NCI-H2227 treated with DMSO at 0.1 percent for 48 hours (cell line): ENCODE measurements around the gene ADNP.

Experiments used
- DNase-seq: peaks from one replicate; lab custom pipeline; 2025; lab: John Stamatoyannopoulos, UW

Gene ADNP

DNA sequence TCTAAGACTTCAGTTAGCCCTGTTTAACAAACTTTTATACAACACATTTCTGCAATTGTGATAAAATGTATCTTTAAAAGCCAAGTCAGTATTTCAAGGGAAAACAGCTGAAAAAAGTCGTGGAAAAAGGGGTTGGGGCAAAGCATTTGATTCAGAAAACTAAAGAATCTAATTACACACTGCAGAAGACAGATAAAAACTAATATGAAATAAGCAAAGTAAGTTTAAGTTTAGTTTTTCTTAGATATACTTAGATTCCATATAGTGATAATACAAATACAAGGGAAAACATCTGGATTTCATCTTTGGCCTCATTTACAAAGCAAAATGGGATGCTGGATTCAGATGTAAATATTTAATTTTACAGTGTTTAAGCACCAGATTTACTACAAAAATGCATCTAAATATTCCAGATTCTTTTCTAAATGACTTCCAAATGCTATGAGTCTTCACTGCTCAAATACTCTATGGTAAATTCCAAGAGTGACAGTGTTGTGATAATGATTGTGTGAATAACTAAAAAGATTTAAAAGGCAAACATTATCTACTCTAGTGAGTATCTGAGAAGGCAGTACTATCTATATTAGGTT lies 1.5 kb upstream of the ADNP start:
- DNase-seq: no peak

DNA sequence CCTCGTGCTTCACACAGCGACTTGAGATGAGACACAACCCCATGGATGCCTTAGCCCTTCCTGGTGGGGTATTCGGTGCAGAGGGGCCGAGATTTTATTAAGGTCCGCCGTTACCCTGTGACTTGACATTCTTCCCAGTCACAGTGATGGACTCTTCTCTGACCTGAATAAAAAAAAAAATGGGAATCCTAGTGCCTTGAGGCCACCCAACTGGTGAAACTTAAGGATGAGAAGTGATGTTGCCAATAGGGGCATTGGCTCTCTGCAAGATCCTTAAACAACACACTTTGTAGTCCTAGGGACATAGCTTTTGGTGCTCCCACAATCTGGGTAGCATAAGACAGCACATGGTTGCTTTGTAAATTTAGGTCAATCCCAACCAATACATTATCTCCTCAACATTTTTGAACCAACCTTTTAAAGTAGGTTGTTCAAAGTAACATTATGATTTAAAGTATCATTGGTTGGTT lies 814 bp upstream of the ADNP start:
- DNase-seq: peak; percentile 70

DNA sequence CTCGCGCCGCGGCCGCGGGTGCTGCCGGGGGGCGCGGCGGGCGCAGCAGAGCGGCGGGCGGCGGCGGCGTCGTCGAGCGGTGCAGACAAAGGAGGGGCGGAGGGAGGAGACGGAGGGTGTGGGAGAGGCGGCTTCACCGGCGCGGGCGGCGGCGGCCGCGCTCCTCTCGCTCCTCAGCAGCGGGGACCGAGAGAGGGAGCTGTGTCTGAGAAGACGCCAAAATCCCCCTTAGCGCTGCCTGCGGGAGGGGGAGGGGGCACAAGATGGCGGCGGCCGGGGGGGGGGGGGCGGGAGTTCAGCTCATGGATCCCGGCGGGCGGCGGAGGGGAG lies 296 bp downstream of the ADNP start:
- DNase-seq: no peak

DNA sequence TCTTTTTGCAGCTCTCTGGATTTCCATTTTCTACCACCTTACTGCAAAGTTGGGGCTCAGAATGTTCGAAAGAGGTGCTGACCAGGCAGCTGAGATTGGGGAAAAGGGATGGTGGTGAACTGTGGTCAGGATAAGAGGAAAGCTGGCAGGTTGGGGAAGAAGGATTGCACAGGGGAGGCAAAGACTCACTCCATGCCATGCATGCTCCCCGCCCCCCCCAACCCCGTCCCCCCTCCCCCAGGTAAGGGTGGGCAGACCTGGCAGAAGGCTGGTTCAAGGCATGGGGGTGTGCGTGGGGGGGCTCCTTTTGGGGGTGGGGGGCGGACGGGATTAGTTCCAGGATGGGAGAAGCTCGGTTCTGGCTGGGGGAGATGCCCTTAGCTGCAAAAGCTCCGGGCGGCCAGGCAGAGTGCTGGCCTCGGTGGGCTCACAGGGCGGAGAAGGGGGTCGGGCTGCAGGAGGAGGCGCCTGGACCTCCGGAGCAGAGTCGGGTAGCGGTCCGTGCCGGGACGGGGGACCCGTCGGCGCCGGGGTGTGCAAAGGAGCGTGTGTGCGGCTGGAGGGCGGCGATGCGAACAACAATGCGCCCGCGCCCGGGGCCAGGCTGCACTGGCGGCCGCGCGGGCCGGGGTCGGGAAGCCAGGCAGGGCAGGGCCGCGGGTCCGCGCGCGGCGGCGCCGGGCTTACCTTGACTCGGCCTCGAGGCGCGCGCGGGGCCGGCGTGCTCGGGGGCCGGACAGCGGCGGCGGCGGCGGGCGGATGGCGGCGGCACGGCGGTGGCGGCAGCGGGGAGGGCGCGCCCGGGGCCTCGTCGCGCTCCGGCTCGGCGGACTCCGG lies 880 bp downstream of the ADNP start:
- peak; percentile 19 for DNase-seq

DNA sequence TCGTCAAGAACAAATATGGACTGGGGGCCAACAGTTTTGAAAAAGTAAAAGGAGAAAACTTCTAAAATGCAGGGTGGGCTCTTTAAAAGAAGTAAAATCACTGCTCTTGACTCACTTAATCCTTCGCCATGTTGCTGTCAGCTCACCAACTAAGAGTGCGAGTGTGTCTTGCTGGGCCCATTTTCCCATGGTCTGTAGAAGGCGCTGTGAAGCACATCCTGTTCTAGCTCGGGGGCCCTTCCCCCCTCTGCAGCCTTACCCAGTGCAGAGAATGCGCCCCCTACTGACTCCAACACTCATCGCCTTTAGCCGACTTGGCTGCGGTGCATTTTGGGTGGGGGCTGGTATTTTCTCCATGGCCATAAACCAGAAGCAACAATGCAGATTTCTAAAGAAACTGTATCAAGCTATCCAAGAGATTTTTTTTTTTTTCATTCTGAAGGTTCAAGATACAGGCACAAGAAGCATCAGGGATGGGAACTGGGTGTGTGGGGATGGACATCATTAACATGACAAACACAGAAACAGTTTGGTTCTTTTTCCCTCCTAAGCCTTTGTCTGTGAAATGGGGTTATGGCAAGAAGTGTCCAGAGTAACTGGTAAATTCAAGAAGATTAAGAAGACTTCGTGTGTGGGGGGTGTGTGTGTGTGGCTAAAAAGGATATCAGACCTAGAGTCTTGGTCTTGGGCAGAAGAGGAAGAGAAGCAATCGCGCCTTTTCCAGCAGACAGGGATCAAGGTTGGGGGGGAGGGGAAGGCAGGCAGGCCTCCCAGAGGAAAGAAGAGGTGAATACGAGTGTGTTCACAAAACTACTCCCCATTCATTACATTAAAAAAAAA lies 1.7 kb downstream of the ADNP start:
- peak; percentile 97 for DNase-seq

DNA sequence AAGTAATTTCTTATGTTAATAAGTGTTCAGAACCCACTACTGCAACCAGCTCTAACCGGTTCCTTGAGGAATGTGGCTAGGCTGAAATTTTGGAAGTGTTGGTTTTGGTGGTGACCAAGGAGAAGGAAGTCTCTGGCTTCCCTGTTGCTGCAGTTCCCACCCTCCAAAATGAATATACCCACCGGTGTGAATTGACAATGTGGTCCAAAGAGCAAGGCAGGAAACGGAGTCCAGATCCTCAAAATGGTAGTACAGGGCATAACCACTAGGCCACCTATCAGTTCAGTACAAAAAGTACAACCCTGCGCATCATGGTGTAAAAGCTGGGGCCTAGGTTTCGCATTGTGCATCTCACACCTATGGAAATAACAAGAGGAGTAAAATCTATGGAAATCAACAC lies 2.8 kb downstream of the ADNP start:
- no peak for DNase-seq

DNA sequence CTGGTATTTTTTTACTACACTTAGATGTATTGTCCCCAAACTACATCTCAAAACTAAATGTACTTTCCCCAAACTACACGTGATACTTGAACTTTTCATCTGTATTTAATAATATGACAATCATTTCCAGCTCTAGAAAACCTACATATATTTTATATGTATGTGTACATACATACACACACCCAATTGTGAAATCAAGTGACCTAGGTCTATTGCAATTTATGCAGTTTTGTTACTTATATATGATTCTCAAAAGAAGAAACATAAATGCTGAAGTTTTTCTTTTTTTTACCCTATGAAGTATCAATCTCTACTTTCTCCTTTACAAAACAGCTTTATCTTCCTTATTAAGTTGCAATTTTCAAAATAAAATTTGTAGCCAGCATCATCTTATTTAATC lies 4.7 kb downstream of the ADNP start:
- no peak for DNase-seq

DNA sequence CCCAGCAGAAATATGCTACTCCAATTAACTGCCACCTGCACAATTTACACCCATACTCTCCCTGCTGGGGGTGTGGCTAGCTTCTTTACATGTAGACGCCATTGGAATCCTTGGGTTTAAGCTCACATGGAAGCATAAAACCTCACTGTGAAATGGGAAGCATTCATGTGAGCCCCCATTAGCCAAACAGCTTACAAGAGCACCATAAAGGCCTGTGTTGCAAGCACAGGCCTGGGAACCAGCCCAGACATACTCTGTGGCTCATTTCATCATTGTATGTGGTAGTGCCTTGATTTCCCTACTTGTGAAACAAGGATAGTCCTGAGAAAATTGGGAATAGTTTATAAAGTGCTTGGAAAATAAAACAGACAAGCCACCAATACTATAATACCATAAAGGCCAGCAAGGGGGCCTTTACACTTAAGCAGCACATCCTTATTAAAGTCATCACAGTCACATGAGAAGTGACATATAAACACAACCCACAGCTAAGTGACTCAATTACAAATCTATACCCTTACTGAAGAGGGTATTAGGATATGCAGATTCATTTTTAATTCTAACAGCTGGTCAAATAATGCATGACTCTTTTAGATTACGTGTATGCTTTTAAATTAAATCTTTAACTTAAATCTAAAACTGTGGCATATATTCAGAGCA lies 6.8 kb downstream of the ADNP start:
- DNase-seq: no peak

DNA sequence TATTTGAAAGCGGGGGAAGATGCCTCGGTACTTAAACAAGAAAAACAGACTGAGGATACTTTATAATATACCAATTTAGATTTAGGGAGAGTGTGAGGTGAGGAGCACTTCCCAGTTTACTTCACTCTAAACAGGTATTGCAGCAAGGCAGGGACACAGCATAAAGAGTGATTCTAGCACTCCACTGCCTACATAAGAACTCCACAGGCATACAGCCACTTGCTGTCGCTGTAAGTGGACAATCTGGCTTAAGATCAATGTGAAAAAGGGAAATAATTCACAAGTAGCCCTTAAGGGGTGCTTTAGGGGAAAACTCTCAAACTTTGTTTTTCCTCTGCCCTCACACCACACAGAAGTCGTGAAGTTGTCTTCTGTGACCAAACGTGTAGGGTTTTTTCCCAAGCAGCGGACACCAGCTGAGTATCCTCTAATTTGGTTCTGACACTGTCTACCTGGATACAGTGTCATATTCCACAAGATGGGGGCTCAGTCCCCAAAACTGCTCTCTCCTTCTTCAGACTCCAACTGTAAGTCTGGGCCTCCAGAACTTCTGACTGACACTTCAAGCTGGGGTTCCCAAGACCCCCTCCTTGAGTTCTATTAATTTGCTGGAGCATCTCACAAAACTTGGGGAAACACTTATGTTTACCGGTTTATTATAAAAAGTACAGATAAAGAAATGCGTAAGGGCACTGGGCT lies 9.3 kb downstream of the ADNP start:
- DNase-seq: no peak

DNA sequence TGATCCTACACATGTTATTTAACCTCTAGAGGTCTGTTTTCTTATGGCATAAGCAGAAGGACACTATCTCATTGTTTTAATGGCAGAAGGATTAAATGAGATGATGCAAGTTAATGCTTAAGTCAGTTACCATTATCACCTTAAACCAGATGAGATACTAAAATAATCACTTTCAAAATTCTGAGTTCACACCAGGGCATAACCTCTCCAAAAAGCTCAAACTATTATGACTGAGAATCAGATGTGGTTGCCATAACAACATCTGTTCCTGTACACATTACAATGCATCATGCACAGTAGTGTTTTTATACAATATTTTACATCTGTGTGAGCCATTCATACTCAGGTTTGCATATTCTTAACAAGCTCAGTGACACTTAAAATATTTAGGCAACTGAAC lies 10.2 kb downstream of the ADNP start:
- DNase-seq: no peak

DNA sequence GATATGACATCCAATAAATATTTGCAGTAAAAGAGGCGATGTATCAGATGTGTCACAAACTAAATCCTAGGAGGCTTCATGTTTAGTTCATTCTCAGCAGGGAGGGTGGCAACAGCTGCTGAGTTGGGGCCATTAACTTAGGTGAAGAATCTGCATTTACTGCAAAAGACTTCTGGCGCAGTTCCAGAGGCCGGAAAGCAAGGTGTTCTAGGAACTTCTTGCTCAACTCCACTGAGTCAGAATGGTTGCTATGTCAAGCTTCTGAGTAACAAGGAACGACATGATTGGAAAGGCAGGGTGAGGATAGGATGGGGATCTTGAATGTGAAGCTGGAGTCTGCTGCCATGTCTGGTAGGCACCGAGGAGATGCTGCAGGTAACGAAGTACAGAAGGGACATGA lies 11.7 kb downstream of the ADNP start:
- DNase-seq: no peak

DNA sequence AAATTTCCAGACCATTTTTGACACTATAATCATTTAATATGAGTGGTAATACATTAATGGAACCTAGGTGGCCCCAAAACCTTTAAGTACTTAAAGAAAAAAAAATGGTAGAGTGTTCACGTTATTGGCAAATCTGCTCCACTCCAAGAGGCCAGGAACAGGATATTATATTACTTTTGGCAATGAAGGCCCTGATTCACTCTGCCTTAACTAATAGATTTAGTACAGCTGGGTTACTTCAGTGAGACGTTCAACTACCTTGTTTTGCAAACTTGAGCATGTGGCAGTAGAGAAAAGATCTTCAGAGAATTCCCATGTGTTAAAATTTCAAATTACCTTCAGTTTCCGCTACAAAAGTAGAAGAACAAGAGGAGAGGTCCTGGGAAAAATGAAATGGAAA lies 12.8 kb downstream of the ADNP start:
- no peak for DNase-seq

DNA sequence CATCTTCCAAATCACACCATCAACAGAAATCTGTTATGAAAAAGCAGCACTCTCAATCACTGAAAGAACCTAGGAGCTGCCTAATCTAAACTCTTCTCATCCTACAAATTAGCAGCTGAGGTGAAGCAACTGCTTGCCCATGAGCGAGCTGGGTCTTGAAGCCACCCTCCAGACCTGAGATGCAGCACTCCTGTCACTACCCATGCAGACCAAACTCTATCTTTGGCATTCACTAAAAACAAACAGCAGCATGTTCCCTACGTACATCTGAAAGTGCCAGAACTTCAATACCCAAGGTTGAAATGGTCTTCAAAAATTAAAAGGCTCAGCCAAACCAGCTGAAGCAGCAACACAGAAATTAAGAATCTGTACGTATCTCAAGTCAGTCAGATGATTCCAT lies 14.3 kb downstream of the ADNP start:
- DNase-seq: no peak

DNA sequence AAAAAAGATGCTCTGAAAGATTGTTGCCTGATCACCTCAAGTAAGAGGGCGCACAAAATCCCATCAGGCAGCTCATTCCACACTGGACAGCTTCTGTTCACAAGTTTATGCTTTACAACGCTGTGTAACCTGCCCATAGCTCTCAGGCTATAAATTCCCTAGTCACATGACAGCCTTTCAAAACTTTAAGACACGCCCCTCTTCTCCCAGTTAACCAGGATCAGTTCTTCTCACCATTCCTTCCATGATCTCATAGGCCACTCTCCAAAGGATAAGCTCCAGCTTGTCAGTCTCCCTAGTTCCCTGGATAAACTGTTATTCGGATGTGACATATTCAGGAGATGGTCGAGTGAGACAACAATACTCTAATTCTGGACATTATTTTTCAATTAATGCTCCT lies 15.0 kb downstream of the ADNP start:
- DNase-seq: no peak

DNA sequence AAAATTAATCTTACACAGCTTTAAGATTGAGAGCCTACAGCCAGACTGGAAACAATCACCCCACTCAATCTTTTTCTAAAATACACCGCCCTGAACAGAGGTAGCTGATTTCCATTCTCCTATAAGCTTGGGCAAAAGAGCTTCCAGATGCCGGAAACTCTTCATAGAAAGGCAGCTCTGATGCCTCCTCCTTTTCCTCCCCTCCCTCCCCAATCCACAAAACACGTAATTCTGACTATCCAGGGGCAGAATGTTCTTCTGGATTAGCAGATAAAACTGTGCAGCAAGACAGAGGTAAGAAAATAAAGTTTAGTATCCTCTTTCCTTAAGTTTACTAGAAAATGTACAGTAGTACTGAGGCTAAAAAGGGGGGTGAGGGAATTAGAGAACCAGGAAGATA lies 15.8 kb downstream of the ADNP start:
- no peak for DNase-seq

DNA sequence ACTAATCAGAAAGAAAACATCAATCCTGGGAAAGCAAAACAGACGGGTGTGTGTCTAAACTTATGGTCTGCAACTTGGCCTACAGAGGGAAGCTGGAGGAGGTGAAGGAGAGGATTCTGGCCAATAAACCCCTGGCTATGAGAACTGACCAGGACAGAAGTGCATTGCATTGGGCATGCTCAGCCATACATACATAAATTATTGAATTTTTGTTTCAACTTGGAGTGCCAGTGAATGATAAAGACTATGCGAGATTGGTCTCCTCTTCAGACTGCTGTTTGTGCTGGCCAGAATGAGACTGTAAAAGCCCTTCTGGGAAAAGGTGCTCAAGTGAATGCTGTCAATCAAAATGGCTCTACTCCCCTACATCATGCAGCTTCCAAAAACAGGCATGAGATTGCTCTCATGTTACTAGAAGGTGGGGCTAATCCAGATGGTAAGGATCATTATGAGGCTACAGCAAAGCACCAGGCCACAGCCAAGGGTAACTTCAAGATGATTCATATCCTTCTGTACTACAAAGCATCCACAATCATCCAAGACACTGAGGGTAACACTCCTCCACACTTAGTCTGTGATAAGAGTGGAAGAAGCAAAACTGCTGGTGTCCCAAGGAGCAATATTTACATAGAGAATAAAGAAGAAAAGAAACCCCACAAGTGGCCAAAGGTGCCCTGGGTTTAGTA lies 17.4 kb downstream of the ADNP start:
- no peak for DNase-seq

DNA sequence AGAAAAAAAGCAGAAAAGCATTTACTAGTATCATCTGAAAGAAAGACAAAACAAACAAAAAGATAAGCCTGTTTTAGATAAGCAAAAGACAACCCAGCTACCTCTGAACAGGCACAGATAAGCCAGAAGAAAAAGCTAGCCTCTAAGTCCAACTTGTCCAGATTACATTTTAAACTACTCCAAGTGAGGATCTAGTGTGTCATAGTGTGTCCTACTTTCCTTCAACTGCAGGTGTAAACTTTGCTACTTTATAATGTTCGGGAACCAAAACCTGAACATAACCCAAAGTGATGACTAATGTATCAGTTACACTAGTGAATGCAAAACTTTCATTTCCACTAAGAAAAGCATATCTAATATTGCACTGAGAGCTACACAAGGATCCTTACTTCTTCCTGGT lies 19.5 kb downstream of the ADNP start:
- no peak for DNase-seq

DNA sequence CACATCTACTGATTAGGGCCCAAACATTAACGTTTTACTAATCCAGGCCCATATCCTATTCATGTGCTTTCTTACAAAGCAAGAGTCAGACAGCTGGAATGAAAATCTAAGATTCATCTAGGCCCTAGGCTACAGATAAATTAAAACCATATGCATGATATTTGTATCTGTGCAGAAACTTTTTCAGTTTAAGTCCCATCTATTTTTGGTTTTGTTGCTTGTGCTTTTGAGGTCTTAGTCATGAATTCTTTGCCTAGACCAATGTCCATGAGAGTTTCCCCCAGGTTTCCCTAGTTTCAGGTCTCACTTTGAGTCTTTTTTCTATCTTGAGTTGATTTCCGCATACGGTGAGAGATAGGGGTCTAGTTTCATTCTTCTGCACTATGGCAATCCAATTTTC lies 20.2 kb downstream of the ADNP start:
- no peak for DNase-seq

DNA sequence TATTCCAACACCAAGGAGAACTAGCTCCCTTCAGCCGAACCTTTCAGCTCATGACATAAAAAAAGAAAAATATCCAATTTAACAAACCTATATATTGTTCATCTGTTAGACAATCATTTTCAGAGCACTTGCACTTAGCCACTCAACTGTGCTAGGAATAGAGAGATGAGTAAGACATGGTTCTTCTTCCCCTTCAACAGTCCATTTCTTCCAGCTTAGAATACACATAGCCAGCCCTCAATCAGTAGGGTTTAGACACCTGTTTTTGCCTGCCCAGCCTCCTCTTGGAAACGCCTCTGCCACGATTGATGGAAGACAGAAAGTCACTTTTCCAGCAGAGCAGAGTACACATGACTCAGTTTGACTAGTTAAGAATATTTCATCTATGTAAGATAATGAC lies 21.8 kb downstream of the ADNP start:
- DNase-seq: no peak

DNA sequence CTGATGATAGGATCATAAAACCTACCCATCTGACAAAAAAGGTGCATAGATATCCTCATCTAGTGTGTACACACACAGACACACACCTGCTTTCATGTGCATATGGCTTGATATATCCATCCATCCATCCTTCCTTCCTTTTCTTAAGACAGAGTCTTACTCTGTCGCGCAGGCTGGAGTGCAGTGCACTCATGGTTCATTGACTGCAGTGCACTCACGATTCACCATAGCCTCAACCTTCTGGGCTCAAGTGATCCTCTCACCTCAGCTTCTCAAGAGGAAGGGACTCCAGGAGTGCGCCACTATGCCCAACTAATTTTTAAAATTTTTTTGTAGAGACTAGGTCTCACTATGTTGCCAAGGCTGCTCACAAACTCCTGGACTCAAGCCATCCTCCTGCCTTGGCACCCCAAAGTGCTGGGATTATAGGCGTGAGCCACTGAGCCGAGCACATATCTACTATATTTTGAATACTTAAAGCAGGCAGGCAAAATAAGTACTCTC lies 27.1 kb downstream of the ADNP start:
- no peak for DNase-seq
